ENCODE data around the gene PCNA. TPM values are rescaled to one million over a fixed set of nuclear protein-coding genes. Genes with fewer than 3 reads are reported as not detected.

The PCNA gene
- total RNA-seq (2014; rRNA removed; shearing (Covaris generic)), result 405 and 436 TPM in 2 replicates

DNA sequence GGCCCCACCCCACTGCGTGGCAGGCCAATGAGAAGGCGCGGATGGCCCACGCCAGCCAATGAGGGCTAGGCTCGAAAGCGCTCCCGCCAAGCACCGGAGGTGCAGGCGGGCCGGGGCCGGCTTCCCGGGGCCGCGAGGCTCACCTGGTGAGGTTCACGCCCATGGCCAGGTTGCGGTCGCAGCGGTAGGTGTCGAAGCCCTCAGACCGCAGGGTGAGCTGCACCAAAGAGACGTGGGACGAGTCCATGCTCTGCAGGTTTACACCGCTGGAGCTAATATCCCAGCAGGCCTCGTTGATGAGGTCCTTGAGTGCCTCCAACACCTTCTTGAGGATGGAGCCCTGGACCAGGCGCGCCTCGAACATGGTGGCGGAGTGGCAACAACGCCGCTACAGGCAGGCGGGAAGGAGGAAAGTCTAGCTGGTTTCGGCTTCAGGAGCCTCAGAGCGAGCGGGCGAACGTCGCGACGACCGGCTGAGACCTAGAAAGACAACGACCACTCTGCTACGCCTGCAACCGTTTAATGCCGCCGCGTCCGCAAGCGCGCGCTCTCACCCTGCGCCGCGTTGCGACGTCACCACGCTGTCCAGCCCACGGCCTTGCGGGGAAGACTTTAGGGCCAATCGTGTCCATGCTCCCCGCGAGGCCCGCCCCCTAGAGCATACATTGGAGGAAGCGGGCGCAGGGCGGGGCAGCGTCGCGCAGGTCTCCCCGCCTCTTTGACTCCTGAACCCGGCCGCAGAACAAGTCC, at the start of gene PCNA:
TSS of gene PCNA (minus strand) at position 524 of the 750 bp plus-strand sequence. CDS start at position 364, 160 bp downstream.
- DNase-seq (ENCODE audit: low read depth), result peak; percentile 98

DNA sequence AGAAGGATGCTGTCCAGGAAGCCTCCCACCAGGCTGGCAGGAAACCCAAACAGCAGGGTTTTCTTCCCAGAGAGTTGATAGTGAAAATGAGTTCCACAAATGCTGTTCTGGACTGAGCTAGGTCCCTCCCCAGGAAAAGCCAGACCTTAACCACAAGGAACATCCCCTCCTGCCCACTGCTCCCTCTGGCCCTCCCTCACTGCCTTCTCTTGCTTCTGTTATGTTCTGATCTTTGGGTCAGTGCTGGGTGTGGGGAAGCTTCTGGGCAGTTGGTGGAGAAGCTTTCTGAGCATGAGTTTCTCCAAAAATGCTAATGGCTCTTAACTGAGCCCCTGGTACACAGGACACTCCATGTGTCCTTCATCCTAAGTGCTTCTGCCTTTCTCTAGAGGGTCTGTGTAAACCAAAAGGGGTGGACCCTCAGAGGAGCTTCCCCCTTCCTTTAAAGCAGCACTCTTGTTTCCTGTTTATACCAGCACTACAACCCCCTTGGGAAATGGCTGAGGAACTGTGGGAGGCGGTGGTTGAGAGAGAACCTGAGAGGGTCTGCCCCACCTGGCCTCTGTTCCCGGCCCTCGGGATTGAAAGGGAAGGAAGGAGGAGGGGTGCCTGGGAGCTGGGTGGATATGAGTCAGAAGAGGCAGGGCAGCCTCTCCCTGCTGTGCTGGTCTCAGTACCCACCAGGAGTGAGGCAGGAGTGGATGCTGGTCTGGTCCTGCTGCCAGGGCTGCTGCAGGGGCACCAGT, 49.1 kb upstream of the PCNA start:
- DNase-seq (ENCODE audit: low read depth), result peak; percentile 66

DNA sequence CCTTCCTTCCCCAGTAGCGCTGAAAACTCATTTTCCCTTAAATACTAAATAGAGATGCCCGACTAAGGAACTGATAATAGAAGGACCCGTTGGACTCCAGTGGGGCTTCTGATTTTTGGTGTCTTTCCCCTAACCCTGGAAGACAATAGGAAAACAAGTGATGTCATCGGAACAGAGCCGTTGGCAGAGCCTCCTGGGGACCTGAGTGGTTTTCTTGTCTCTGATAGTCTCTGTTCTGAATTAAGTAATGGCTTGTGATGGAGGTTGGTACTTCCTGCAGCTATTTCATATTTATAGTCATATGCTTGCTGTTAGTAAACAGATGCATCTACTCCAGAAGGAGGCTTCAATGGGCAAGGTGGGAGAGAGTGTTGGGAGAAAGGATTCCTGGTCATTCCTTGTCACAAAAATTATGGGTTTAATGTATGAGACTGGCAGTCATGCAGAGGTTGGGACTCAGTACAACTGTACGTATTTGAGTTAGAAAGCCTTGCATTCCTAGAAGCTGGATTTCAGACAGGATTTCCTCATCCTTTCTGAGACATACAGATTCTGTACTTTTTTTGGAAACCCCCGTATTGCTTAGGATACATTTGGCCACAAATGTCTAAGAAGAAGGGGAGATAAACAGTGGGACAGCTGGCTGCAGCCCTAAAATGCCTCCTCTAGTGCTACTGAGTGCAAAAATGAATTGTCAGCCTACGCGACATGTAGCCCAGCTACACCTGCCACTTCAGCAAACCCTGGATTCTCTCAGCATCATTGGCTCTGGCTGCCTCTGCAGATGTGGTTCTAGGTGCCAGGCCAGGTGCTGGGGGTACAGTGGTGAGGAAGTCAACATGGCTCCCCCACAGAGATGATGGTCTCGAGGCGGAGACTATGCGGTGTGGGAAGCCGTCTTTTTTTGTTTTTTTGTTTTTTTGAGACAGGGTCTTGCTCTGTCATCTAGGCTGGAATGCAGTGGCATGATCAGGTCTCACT, 45.2 kb upstream of the PCNA start:
- no peak for DNase-seq (ENCODE audit: low read depth)

DNA sequence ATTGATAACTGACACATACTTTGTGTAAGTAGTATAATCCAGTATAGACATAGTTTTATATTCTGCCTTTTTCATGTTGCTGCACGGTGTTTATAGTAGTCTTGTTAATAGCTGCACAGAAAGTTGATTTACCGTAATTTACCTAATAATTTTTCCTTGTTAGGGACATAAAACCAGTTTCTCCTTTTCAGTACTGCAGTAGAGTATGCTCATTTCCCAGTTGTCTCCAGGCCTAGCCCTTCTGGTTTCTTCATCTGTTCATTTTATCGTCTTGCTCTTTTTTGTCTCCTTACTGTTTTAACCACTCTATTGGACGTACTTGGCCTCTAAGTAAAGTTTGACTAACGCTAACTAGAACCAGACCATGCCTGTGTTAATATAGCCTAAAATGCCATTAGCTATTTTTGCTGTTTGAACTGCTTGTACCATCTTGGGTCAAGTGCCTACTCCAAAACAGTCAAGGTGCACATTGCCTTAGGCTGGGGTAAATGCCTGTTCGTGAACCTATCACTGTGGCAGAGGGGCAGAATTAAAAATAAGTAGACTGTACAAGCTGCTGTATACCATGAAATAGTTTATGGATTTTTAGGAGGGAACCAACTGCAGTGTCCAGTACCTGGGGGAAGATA, 41.9 kb upstream of the PCNA start:
- no peak for DNase-seq (ENCODE audit: low read depth)

DNA sequence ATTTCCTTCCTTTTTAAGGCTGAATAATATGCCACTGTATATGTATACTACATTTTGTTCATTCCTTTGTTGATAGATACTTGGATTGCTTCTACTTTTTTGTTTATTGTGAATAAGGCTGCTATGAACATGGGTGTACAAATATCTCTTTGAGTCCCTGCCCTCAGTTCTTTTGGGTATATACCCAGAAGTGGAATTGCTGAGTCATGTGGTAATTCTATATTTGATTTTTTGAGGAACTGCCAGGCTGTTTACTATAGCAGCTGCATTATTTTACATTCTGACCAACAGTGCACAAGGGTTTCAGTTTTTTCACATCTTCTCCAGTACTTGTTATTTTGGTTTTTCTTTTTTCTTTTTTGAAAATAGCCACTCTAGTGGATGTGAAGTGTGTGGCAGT, 41.1 kb upstream of the PCNA start:
- DNase-seq (ENCODE audit: low read depth), result no peak

DNA sequence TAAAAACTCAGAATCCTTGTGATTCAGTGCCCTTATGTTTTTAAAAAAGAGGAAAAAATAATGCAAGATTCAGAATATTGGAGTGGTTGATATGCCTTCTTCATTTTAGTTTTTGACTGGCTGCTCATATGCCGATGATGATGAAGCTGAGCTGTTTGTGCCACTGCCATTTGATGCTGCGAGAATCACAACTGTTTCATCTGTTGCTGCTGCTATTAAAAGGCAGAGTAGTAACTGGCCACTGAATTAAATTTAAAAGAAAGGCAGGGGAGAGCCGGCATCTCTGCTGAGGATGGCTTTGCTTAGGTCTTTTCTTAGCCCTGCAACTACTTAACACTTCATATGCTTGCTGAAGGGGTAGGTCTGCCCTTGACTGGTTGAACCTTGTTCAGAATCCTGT, 40.2 kb upstream of the PCNA start:
- DNase-seq (ENCODE audit: low read depth), result no peak

DNA sequence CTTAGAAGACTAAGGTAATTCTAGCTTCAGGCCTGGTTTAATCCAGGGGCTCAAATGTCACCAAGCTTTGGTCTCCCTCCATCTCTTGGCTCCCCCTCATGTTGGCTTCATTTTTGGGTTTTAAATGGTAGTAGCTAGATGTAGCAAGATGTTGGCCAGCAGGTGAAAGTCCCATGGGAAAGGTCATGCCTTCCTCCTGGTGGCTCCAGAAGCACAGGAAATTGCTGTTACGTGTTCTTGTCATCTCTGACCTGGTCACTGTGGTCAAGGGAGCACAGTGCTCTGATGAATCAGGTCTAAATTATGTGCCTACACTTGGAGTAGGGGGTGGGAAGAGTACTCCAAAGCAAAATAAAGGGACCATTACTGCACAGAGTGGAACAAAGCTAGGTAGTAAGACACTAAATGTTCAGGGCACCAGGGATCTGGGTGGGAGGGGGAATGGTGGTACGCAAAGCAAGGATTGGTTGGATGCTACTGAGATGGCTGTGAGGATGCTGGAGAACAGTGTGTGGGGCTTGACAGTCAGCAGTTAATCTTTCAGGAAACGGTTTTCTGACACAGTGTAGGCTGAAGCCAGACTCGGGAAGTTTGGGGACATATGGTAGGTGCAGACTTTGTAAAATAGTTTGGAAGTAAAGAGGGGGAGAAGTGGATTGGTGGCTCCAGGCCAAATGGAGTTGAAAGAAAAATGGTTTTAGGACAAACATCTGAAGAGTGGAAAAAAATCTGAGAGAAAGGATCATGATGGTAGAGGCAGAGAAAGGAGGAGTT, 37.1 kb upstream of the PCNA start:
- peak; percentile 19 for DNase-seq (ENCODE audit: low read depth)

DNA sequence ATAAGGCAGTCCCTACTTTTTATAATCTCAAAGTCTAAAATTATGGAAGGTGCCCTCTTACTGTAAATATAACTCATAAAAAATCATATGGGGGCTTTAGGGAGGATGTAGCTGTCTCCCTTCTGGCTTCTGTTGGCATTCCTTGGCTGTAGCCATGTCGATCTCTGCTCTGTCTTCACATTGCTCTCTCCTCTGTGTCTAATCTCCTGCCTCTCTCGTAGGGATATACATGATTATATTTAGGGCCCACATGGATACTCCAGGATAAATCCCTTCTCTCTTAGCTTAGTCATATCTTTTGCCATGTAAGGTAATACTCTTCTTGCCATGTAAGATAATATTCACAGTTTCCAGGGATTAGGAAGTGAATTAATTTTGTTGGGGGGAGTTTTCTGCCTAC, 35.6 kb upstream of the PCNA start:
- DNase-seq (ENCODE audit: low read depth), result no peak

DNA sequence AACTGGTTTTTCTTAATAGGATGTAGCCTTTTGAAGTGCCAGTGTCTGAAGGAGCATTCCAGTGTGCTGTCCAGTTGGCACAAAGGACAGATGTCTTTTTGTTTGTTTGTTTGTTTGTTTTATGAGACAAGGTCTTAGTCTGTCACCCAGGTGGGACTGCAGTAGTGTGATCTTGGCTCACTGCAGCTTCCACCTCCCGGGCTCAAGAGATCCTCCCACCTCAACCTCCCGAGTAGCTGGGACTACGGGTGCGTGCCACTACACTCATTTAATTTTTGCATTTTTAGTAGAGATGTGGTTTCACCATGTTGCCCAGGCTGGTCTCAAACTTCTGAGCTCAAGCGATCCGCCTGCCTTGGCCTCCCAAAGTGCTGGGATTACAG, 34.8 kb upstream of the PCNA start:
- DNase-seq (ENCODE audit: low read depth), result no peak

DNA sequence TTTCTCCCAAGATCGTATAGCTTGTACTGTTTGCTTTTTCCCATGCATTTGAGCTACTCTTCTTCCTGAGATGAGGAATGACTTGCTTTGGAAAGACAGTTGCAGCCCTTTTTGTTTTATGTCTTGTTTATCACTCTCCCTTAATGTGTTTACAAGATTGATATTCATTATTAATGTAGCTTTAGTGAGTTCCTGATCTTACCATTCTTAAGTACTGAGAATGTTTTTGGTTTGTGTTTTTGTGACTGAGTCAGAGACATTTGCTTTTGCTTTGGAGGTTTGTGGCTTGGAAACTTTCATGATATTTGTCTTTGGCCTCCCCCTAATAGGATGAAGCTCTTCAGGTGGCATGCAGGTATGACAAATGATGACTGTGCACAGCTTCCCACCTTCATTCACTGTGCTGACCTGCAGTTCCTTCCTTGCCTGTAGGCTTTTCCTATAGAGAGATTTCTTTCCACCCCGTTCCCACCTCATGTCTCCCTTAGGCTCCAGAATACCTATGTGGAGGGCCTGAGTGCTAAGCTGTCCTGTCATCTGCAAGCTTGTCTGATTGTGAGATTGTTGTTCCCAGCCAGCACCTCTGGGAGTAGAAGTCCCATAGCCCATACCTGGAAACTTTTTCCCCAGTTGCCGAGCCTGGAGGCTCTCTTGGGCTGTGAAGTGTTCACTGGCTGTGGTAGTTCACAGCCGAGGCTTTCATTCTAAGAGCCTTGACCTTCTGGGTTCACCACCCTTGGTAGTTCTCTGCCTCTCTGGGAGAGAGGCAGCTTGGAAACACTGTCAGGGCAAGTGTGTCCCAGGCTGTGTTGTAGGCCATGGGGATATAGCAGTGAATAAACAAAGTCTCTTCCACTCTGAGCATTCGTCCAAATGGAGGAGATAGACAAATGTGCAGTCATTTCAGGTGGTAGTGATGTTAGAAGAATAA, 34.1 kb upstream of the PCNA start:
- peak; percentile 8 for DNase-seq (ENCODE audit: low read depth)

DNA sequence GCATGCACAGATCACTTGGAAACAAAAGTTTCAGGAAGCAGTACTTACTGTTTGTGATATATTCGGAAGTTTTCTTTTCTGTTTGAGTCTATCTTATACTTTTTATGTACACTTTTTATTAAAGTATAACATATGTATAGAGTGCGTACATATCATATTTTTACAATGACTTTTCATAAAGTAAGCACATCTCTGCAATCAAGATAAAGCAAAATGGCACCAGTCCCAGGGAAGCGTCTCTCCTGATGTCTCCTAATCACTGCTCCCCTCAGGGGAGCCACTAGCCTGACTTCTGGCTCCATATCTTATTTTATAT, 33.4 kb upstream of the PCNA start:
- DNase-seq (ENCODE audit: low read depth), result no peak

DNA sequence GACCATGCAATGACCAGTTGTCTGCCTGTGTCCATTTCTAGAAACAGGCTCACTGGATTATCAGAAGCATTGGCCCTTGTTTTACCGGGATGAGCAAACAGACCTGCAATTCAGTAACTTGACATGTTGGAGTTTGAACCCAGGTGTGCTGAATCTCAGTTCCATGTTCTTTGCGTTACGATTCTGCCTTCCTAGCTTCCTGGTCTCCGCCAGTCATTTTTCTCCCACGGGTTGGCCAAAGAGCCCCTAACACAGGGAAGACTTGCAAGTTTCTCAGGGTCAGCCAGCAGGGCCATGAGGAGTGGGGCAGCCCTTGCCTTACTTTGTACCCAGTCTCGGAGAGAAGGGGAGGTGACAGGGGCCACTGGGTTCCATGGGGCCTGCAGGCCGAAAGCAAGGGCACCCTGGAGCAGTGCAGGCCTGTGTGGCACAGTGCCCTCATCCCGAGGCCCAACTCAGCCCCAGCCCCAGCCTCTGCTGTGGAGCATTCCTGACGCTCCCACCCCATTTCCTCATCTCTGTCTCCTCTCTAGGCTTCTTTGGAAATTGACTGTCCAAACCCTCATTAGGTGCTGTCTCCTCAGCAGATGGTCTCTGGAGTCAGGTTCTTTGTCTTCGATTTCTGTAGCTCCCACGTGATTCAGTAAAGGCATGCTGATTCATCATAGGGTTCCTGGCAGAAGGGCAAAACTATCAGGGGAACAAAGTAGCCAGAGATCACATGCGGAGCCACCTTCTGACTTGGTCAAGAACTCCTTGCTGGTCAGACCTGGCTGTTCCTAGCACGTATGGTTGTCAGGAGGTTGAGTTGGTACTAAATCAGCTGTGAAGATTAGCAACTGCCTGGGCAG, 30.7 kb upstream of the PCNA start:
- no peak for DNase-seq (ENCODE audit: low read depth)

DNA sequence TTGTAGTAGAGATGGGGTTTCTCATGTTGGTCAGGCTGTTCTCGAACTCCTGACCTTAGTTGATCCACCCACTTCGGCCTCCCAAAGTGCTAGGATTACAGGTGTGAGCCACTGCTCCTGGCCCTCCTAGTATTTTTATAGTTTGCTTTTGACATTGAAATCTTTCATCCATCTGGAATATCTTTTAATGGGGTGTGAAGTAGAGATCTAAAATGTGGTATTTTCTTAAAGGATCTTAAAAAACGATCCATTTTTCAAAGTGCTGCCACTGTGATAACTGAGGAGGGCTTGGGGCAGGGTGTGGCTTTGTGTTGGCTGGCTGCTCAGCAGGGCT, 30.1 kb upstream of the PCNA start:
- no peak for DNase-seq (ENCODE audit: low read depth)

DNA sequence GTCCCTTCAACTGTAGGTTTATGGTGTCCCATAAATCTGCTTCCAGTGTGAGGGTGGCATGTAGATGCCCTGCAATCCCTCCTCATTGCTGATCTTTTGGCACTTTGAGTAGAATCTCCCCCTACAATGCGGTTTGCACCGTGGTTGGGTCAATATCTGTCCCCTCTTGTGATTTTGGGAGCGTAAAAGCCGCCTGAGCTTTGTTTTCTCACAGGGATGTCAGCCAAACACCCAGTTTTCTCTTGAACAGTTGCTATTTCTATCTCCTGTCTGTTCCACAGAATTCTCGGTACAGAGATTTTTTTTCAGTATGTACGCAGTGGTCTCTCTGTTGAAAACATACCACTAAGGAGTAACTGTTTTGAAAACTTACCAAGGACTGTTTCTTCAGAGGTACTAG, 28.8 kb upstream of the PCNA start:
- no peak for DNase-seq (ENCODE audit: low read depth)

DNA sequence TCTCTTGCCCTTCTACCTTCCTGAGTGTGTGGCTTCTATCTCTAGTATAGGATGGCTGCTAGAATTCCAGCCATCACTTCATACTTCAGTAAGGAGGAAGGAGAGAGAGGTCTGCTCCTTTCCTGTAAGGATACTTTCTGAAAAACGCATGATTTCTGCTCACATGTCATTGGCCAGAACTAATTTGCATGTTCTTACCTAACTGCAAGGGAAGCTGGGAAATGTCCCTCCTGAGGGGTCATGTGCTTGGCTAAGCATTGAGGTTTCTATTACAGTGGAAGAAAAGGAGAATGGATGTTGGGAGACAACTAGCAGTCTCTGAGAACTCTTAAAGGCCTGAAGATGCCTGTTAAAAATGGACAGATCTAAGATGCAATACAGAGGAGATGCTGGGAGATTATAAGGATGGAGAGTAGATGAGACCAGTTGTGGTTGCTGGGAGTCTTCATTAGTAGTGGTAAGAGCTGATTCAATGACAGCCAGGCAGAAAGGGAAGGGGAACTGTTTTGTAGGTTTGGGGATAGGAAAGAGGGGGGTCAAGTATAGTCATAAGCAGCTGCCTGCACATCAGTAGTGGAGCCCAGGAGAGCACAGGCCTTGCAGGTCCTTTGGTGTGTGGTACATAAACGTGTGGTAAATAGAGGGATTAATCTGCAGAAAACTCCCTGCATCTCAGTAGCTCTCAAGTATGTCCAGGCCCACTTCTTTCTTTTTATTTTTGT, 27.3 kb upstream of the PCNA start:
- no peak for DNase-seq (ENCODE audit: low read depth)

DNA sequence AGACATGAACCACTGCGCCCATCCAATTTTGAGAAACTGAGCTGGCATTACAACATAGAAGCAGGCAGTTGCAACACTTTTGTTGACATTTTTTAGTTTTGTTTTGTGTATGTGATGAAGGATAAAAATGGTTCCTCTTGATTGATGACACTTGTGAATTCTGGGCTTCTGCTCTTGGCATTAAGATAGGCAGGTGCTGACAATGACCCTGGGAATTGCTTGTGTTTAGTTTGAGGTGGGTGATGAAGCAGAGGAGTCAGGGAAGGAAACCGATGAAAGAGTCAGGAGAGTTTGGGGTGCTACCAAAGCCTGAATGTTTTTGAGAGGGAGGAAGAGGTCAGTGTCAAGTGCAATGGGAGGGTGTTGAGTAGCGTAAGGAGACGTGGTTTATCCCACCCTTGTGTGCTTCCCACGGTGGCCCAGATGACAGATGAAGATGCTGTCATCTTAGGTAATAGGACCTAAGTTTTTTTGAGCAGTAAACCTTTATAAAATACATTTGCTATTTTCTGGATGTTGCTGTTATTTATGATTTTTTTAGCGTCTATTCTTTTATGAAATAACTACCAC, 26.4 kb upstream of the PCNA start:
- no peak for DNase-seq (ENCODE audit: low read depth)

DNA sequence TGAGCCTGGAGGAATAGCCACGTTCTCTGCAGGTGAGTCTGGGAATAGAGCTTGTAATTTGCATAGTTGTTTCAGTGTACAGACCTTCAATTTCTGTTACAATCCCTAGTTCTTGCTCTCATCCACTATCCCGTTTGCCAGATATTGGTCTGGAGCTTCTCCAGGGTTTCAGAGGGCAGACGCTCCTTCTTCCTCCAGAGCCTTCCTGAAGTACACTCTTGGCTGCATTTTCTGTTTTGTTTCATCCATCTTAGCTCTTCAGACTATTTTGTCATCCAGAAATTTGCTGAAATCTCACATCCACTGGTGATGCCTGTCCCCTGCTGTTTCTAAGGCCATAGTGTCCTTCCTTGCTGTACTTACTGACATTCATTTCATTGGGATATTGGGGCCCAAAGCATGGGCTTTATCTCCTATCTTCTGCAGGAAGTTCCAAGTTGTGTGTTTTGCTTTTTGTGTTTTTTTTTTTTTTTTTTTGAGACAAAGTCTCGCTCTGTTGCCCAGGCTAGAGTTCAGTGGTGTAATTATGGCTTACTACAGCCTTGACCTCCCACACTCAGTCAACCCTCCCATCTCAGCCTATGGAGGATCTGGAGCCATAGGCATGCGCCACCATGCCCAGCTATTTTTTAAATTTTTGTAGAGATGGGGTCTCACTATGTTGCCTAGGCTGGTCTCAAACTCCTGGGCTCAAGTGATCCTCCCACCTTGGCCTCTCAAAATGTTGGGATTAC, 25.8 kb upstream of the PCNA start:
- DNase-seq (ENCODE audit: low read depth), result no peak
